SK-N-MC (cell line): ENCODE measurements around the gene CDK2.
"Not testable (repeated sequence)": the region's sequence is repeated elsewhere in the genome, so short reads cannot be mapped to it uniquely, and the experiment has no call there.

ENCODE experiments used
- DNase-seq: peaks from one replicate; pipeline ENCODE4 v3.0.0-alpha.2; 2011; ENCODE audit warnings: low read depth, low spot score
- H3K27ac ChIP-seq: fragments of 200-600 bp; sonication (generic); 2 replicates; pipeline ENCODE4 v1.5.1; 2016; ENCODE audit warnings: mixed run types
- H3K36me3 ChIP-seq: fragments of 200-600 bp; sonication (generic); 2 replicates; pipeline ENCODE4 v1.6.1; 2017; ENCODE audit warnings: antibody characterized with exemption, low read length, mixed read lengths; ENCODE audit not compliant: insufficient read depth
- H3K4me3 ChIP-seq: fragments of 200-600 bp; sonication (generic); 2 replicates; pipeline ENCODE4 v1.5.1; 2016
- H3K9ac ChIP-seq: fragments of 200-600 bp; sonication (generic); 2 replicates; pipeline ENCODE4 v1.8.0; 2017; ENCODE audit warnings: mixed run types, mixed read lengths; ENCODE audit not compliant: insufficient read length
- H3K9me3 ChIP-seq: fragments of 200-600 bp; sonication (generic); 2 replicates; pipeline ENCODE4 v1.6.1; 2017; ENCODE audit warnings: low read depth, mild to moderate bottlenecking, antibody characterized with exemption, low read length, moderate library complexity, mixed read lengths
- EZH2 ChIP-seq: fragments of 200-600 bp; sonication (generic); IDR thresholded peaks from one replicate; pipeline ENCODE4 v1.6.1; 2017; ENCODE audit warnings: antibody characterized with exemption
- FOXP2 ChIP-seq: optimal IDR thresholded peaks from 2 replicates; pipeline ENCODE3; 2011; ENCODE audit warnings: mild to moderate bottlenecking, moderate library complexity; ENCODE audit not compliant: insufficient read depth; ENCODE audit errors: extremely low read length, control extremely low read depth
- POLR2AphosphoS5 ChIP-seq: IDR thresholded peaks from 2 replicates; pipeline ENCODE4 v1.6.1; 2012; ENCODE audit warnings: mild to moderate bottlenecking, low read depth, low read length, borderline replicate concordance

The CDK2 gene

DNA sequence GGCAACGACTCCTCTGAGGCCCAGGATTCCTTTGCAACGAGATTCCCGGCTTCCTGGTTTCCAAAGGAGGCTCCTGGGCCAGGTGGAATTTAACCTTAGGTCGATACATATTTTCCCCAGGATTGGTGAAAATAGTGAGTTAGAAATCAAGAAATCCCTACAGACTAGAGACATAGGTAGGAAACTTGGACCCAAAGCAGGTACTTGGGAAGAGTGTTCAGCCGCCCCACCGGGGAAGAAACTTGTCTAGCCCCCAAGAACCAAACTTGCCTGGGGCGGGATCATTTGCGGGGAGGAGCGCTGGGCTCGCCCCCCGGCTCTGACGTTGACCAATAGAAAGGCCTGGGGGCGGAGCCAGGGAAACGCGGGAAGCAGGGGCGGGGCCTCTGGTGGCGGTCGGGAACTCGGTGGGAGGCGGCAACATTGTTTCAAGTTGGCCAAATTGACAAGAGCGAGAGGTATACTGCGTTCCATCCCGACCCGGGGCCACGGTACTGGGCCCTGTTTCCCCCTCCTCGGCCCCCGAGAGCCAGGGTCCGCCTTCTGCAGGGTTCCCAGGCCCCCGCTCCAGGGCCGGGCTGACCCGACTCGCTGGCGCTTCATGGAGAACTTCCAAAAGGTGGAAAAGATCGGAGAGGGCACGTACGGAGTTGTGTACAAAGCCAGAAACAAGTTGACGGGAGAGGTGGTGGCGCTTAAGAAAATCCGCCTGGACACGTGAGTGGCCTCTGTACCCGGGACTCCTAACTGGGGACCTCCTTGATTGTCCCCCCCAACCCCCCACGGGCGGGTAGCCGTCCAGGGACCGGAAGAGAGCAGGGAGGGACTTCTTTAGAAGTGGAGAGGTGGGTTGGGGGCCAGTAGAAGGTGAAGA lies at the start of gene CDK2:
Gene CDK2 (plus strand): TSS at position 423 of the 874 bp plus-strand sequence. CDS start 179 bp downstream, at position 602.
- peak within 1 kb of the TSS; percentile 97 for H3K4me3 ChIP-seq

DNA sequence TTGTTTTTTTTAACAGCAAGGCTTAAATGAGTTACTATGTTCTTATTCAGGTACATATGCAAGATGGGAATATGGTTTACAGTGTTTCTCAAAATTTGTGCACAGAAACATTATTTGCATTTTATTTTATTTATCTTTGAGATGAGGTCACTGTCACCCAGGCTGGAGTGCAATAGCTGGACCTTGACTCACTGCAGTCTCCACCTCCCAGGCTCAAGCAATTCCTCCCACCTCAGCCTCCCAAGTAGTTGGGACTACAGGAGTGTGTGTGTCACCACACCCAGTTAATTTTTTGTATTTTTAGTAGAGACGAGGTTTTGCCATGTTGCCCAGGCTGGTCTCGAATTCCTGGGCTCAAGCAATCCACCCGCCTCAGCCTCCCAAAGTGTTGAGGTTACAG lies 47.6 kb upstream of the CDK2 start:
- not testable (repeated sequence) for H3K27ac ChIP-seq, H3K9me3 ChIP-seq, H3K9ac ChIP-seq, H3K4me3 ChIP-seq, DNase-seq
- peaks cover 14% of the 10 kb centered on the region for H3K36me3 ChIP-seq

More for the DNA sequence above, at the start of gene CDK2:
- Histone ChIP-seq H3K36me3 (peaks cover 30% of the 10 kb centered on the region), H3K9me3 (no peaks in the 10 kb centered on the region), H3K27ac (0 out of 2 replicates have a peak within 1 kb of the TSS, but pooled peaks have one; percentile 37), H3K9ac (peak within 1 kb of the TSS; percentile 95)
- TF ChIP-seq FOXP2: no peak
- peak; percentile 88 for TF ChIP-seq POLR2AphosphoS5
- TF ChIP-seq EZH2: no peak
- peak; percentile 39 for DNase-seq

DNA sequence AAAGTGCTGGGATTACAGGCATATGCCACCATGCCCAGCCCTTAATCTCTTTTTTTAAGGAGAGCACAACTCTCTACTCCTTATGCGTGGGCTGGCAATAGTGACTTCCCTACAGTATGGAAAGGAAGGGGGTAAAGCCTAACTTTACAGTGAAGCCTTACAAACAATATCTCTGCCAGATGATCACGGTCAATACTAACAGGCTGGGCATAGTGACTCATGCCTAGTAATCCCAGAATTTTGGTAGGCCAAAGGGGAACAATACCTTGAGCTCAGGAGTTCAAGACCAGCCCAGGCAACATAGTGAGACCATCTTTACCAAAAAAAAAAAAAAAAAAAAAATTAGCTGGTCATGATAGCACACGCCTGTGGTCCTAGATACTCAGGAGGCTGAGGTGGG lies 44.5 kb upstream of the CDK2 start:
- no peak for TF ChIP-seq POLR2AphosphoS5
- TF ChIP-seq FOXP2: no peak
- TF ChIP-seq EZH2: no peak

GRCh38 chr12:55923648-55924047 lies 43.0 kb upstream of the CDK2 start:
- H3K4me3 ChIP-seq, H3K27ac ChIP-seq, H3K36me3 ChIP-seq, H3K9me3 ChIP-seq, DNase-seq, H3K9ac ChIP-seq: not testable (repeated sequence)

More for the DNA sequence above, 44.5 kb upstream of the CDK2 start:
- Histone ChIP-seq H3K9ac (no peak overlapping the region), H3K36me3 (peaks cover 9% of the 10 kb centered on the region; the same call in 1 of the 2 replicates), H3K27ac (no peak overlapping the region), H3K4me3 (no peak overlapping the region), H3K9me3 (no peaks in the 10 kb centered on the region)
- DNase-seq: no peak

GRCh38 chr12:55925371-55925770 lies 41.3 kb upstream of the CDK2 start:
- no peak for DNase-seq
- H3K9ac ChIP-seq: peak overlapping the region; percentile 48

GRCh38 chr12:55925870-55926737 lies 40.5 kb upstream of the CDK2 start:
- no peaks in the 10 kb centered on the region for H3K9me3 ChIP-seq
- no peak for DNase-seq
- peak overlapping the region; percentile 97 for H3K9ac ChIP-seq
- peak overlapping the region; percentile 93 for H3K27ac ChIP-seq
- H3K4me3 ChIP-seq: peak overlapping the region; percentile 99
- TF ChIP-seq FOXP2: no peak
- no peak for TF ChIP-seq POLR2AphosphoS5
- no peak for TF ChIP-seq EZH2
- H3K36me3 ChIP-seq: peaks cover 9% of the 10 kb centered on the region; the same call in 1 of the 2 replicates

More at GRCh38 chr12:55925371-55925770, 41.3 kb upstream of the CDK2 start:
- TF ChIP-seq FOXP2: no peak
- no peak for TF ChIP-seq EZH2
- no peak for TF ChIP-seq POLR2AphosphoS5
- Histone ChIP-seq H3K36me3 (peaks cover 9% of the 10 kb centered on the region; the same call in 1 of the 2 replicates), H3K27ac (peak overlapping the region; percentile 93), H3K4me3 (peak overlapping the region; percentile 99), H3K9me3 (no peaks in the 10 kb centered on the region)

- Histone ChIP-seq H3K27ac (peak overlapping the region; percentile 93), H3K9me3 (no peaks in the 10 kb centered on the region), H3K36me3 (peaks cover 7% of the 10 kb centered on the region; the same call in 1 of the 2 replicates), H3K4me3 (peak overlapping the region; percentile 99), H3K9ac (peak overlapping the region; percentile 97)
- DNase-seq: peak; percentile 58
- no peak for TF ChIP-seq FOXP2
- no peak for TF ChIP-seq EZH2
- TF ChIP-seq POLR2AphosphoS5: peak; percentile 73
These were observed 39.7 kb upstream of the CDK2 start for GRCh38 chr12:55926738-55927587.

- no peaks in the 10 kb centered on the region for H3K9me3 ChIP-seq
- TF ChIP-seq FOXP2 (no peak), EZH2 (no peak)
- peak within 1 kb of the TSS; percentile 93 for H3K27ac ChIP-seq
- H3K4me3 ChIP-seq: peak within 1 kb of the TSS; percentile 99
- no peak for DNase-seq
- no peaks in the 10 kb centered on the region for H3K36me3 ChIP-seq
- peak within 1 kb of the TSS; percentile 97 for H3K9ac ChIP-seq
These were observed 38.8 kb upstream of the CDK2 start, which contains the start of gene PYM1 for GRCh38 chr12:55927588-55928502. PYM1 (minus strand) TSS chr12:55927894; CDS start chr12:55927761, 133 bp downstream.
